Measurements from ENCODE around the gene SLC25A25. TPM values are rescaled to one million over a fixed set of nuclear protein-coding genes. Genes with fewer than 3 reads are reported as not detected.
A peak's percentile ranks its signal among the peaks of the same experiment; 100 is the strongest.

Gene SLC25A25
- total and polyA plus RNA-seq, 11 donors, result 1.7 to 15.1 (median 6.7) TPM

DNA sequence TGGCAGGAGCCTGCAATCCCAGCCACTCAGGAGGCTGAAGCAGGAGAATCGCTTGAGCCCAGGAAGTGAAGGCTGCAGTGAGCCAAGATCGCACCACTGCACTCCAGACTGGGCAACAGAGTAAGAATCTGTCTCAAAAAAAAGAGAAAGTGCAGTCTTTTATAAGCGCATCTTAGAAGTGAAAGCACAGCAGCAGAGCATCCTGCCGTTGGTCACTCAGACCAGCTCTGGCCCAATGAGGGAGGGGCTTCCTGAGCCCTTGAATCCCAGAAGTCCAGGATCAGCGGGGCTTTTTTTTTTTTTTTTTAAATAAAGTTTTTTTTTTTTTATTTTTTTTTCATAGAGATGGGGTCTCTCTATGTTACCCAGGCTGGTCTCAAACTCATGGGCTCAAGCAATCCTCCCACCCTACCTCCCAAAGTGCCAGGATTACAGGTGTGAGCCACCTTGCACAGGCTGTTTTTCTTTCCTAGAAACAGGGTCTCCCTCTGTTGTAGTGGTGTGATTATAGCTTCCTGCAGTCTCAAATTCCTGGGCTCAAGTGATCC lies 43.2 kb upstream of the SLC25A25 start:
- Histone ChIP-seq H3K27ac (peak overlapping the region in 1 of 12 donors; percentile 91), H3K9me3 (no peaks in the 10 kb centered on the region), H3K36me3 (no peaks in the 10 kb centered on the region), H3K4me3 (no peak overlapping the region), H3K27me3 (no peaks in the 10 kb centered on the region), H3K4me1 (peaks cover 0 to 54% (median 0%) of the 10 kb centered on the region in 12 donors)
- TF ChIP-seq, protein P1, sequence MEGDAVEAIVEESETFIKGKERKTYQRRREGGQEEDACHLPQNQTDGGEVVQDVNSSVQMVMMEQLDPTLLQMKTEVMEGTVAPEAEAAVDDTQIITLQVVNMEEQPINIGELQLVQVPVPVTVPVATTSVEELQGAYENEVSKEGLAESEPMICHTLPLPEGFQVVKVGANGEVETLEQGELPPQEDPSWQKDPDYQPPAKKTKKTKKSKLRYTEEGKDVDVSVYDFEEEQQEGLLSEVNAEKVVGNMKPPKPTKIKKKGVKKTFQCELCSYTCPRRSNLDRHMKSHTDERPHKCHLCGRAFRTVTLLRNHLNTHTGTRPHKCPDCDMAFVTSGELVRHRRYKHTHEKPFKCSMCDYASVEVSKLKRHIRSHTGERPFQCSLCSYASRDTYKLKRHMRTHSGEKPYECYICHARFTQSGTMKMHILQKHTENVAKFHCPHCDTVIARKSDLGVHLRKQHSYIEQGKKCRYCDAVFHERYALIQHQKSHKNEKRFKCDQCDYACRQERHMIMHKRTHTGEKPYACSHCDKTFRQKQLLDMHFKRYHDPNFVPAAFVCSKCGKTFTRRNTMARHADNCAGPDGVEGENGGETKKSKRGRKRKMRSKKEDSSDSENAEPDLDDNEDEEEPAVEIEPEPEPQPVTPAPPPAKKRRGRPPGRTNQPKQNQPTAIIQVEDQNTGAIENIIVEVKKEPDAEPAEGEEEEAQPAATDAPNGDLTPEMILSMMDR (IDR thresholded peaks at IDR 0.05), result no peak
- TF ChIP-seq POLR2A (IDR thresholded peaks at IDR 0.05), result no peak
- ATAC-seq, result no peak
- 63 to 70% (median 66%) methylated on average over 5 of the region's 5 CpGs for WGBS, 4 donors
- intact Hi-C loops (cut with DNase I), result no loop called here
- DNase-seq, result no peak

DNA sequence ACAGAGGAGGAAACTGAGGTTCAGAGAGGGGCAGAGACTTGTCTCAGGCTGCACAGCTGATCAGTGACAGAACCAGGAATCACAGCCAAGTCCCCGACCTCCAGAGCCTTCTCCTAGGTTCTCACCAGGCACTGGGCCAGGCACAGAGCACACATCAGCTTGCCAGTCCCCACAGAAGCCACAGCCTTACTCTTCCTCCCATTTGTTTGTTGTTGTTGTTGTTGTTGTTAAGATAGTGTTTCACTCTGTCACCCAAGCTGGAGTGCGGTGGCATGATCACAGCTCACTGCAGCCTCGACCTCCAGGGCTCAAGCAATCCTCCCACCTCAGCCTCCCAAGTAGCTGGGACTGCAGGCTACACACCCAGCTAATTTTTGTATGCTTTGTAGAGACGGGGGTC lies 42.3 kb upstream of the SLC25A25 start:
- TF ChIP-seq POLR2A (IDR thresholded peaks at IDR 0.05), result no peak
- TF ChIP-seq, protein P1 (IDR thresholded peaks at IDR 0.05), result no peak
- H3K4me1 ChIP-seq, result peaks cover 0 to 63% (median 0%) of the 10 kb centered on the region in 12 donors
- no peaks in the 10 kb centered on the region for H3K27me3 ChIP-seq
- WGBS, 4 donors, result 69 to 83% (median 75%) methylated on average over 4 of the region's 4 CpGs
- ATAC-seq, result no peak
- intact Hi-C loops (cut with DNase I), result no loop called here
- H3K4me3 ChIP-seq, result peak overlapping the region in 1 of 12 donors; percentile 25
- H3K9me3 ChIP-seq, result no peaks in the 10 kb centered on the region
- no peaks in the 10 kb centered on the region for H3K36me3 ChIP-seq
- peak overlapping the region in 1 of 12 donors; percentile 91 for H3K27ac ChIP-seq
- DNase-seq, result no peak

DNA sequence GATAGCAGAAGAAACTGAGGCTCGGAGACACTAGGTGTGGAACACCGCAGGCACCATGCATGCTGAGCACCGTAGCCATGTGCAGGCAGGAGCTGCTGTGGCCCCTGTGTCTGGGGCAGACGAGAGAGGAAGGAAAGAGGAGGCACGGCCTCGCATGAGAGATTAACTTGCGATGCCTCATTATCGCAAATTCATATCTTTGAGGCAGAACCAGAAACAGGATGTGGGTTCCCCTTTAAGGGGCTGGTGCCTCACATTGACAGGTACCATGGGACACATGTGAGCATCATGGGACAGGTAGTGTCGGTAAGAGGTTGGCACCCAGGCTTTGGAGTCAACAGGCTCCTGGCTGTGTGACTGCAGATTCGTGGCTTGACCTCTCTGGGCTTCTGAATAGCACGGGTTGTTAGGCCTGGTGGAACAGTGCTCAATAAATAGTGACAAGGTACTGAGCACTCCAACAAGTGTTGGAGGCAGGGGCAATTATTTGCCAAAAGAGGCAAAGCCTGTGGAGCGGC lies 41.7 kb upstream of the SLC25A25 start:
- Histone ChIP-seq H3K36me3 (no peaks in the 10 kb centered on the region), H3K9me3 (no peaks in the 10 kb centered on the region), H3K27ac (peak overlapping the region in 1 of 12 donors; percentile 91), H3K4me1 (peaks cover 0 to 65% (median 0%) of the 10 kb centered on the region in 12 donors), H3K27me3 (no peaks in the 10 kb centered on the region), H3K4me3 (peak overlapping the region in 1 of 12 donors; percentile 25)
- WGBS, 4 donors, result 80 to 93% (median 89%) methylated on average over 11 to 12 of the region's 12 CpGs
- no peak for TF ChIP-seq POLR2A (IDR thresholded peaks at IDR 0.05)
- TF ChIP-seq, protein P1 (IDR thresholded peaks at IDR 0.05), result no peak
- DNase-seq (no peak), ATAC-seq (peak in 1 of 4 donors; percentile 52)
- intact Hi-C loops (cut with DNase I), result no loop called here

DNA sequence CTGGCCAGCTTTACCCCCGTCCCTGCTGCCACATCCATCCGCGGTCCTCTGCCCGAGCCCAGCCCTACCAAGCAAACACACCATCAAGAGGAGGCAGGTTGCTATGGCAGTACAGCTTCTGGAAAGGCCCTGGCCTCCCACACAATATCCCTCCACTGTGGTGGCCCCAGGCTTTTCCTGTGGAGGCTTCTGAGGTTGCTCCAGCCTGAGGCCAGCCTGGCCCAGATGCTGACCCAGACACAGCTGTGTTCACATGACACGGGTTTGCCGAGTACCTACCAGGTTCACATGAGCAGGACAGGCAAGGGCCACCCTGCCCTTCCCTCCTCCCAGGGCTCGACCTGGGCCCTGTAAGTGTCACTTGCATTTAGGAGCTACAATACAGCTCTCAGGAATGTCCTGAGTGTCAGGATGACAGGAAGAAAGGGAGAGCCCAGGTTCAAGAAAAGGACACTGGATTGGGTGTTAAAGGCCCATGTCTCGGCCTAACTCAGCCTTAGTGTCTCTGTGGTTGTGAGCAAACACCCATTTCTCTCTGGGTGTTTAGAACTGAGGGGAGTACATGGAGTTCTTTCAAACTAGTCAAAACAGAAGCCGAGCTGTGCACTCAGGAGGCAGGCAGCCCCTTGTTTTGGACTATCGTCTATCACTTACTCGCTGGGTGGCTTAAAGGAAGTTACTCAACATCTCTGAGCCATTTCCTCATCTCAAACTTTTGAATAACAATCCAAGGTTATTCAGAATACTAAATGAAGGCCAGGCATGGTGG lies 41.1 kb upstream of the SLC25A25 start:
- Histone ChIP-seq H3K27ac (peak overlapping the region in 2 of 12 donors; percentile 3 to 91), H3K36me3 (no peaks in the 10 kb centered on the region), H3K27me3 (no peaks in the 10 kb centered on the region), H3K4me3 (no peak overlapping the region), H3K4me1 (peaks cover 0 to 68% (median 0%) of the 10 kb centered on the region in 12 donors), H3K9me3 (no peaks in the 10 kb centered on the region)
- ATAC-seq (no peak), DNase-seq (no peak)
- WGBS, 4 donors, result 77 to 84% (median 78%) methylated on average over 7 to 11 of the region's 11 CpGs
- TF ChIP-seq POLR2A (IDR thresholded peaks at IDR 0.05), result no peak
- TF ChIP-seq, protein P1 (IDR thresholded peaks at IDR 0.05), result no peak
- intact Hi-C loops (cut with DNase I), result no loop called here
